Measurements from ENCODE around the gene AGBL2. TPM values are rescaled to one million over a fixed set of nuclear protein-coding genes. Genes with fewer than 3 reads are reported as not detected.
"Not testable (repeated sequence)": the region's sequence is repeated elsewhere in the genome, so short reads cannot be mapped to it uniquely, and the experiment has no call there.

Gene AGBL2
- total RNA-seq, 1 donor from 2014 or later, result 1.4 TPM

- Mint-ChIP-seq H3K9me3 (ENCODE audit: unreplicated experiment) (no peaks in the 10 kb centered on the region), H3K4me1 (ENCODE audit: low read depth, unreplicated experiment) (peaks cover 8% of the 10 kb centered on the region), H3K4me3 (ENCODE audit: unreplicated experiment) (no peak overlapping the region), H3K36me3 (ENCODE audit: low read depth, unreplicated experiment) (peaks cover 2% of the 10 kb centered on the region), H3K27me3 (ENCODE audit: low read depth, unreplicated experiment) (no peaks in the 10 kb centered on the region), H3K27ac (ENCODE audit: unreplicated experiment) (no peak overlapping the region)
- Histone ChIP-seq H2AFZ (ENCODE audit: low read depth, low read length) (no peak overlapping the region), H4K20me1 (ENCODE audit: insufficient read depth, low read length) (peaks cover 3% of the 10 kb centered on the region), H3K4me3 (ENCODE audit: insufficient read depth, low read depth, low read length) (no peak overlapping the region), H3K4me2 (ENCODE audit: low read length) (no peak overlapping the region), H3K27ac (ENCODE audit: low read depth, low read length) (no peak overlapping the region), H3K9me3 (ENCODE audit: insufficient read depth, low read depth, low read length) (no peaks in the 10 kb centered on the region), H3K79me2 (ENCODE audit: insufficient read depth, low read length) (peaks cover 19% of the 10 kb centered on the region), H3K4me1 (ENCODE audit: insufficient read depth, low read length) (peaks cover 8% of the 10 kb centered on the region), H3K9ac (ENCODE audit: low read length) (no peak overlapping the region), H3K36me3 (ENCODE audit: insufficient read depth, low read length) (no peaks in the 10 kb centered on the region), H3K27me3 (ENCODE audit: insufficient read depth, low read length) (no peaks in the 10 kb centered on the region)
- FAIRE-seq (no peak), DNase-seq (ENCODE audit: low read depth) (no peak)
- no peak for TF ChIP-seq CTCF (IDR thresholded peaks at IDR 0.05; ENCODE audit: insufficient read depth, low read depth, low read length)
- TF ChIP-seq EZH2 (IDR thresholded peaks at IDR 0.05; ENCODE audit: insufficient read depth, low read length), result no peak
Measured at GRCh38 chr11:47645500-47645899, 69.7 kb downstream of the AGBL2 start.

DNA sequence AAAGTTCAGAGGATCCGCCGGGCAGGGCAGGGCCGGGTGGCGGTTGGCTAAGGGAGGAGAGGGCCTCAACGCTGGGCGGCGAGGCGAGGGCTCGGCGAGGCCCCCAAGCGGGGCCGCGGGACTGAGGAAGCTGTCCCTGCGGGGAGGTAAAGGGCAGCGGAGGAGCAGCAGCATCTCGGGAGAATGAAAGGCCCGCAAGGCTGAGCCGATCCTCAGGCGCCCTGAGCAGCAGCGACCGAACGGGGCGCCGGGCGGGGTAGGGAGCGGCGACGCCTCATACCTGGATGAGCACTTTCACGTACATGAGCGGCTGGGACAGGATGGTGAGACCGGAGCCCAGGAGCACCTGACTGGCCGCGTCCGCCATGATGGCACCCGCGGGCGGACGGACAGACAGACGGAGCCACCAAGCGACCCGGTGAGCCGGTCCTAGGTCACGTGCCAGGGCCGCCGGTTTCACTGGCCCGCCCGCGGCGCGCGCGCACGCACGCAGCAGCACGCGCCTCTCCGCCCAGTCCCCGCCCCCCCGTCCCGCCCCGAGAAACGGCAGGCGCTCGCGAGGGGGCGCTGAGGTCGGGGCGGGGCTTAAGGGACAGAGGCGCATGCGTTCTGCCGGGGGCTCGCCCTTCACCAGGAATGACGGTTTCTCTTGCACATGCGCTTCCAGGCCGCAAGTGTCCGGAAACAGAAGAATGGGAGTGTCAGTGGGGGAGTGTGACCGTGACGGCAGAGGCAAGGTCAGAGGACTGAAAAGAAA is 72.9 kb downstream of the AGBL2 start, which contains the start of gene MTCH2:
Gene MTCH2, minus strand, starts transcription at position 461 of the 757 bp plus-strand sequence. Its CDS starts 94 bp downstream, at position 367.
- DNase-seq (ENCODE audit: low read depth) (peak; percentile 93), FAIRE-seq (no peak)
- Histone ChIP-seq H3K4me3 (ENCODE audit: insufficient read depth, low read depth, low read length) (peak within 1 kb of the TSS; percentile 69), H3K36me3 (ENCODE audit: insufficient read depth, low read length) (peaks cover 11% of the 10 kb centered on the region), H3K9ac (ENCODE audit: low read length) (peak within 1 kb of the TSS; percentile 98), H3K27me3 (ENCODE audit: insufficient read depth, low read length) (no peaks in the 10 kb centered on the region), H3K4me2 (ENCODE audit: low read length) (peak within 1 kb of the TSS; percentile 85), H3K27ac (ENCODE audit: low read depth, low read length) (peak within 1 kb of the TSS; percentile 90), H3K9me3 (ENCODE audit: insufficient read depth, low read depth, low read length) (no peaks in the 10 kb centered on the region), H4K20me1 (ENCODE audit: insufficient read depth, low read length) (peaks cover 9% of the 10 kb centered on the region), H3K79me2 (ENCODE audit: insufficient read depth, low read length) (peaks cover 39% of the 10 kb centered on the region), H3K4me1 (ENCODE audit: insufficient read depth, low read length) (peaks cover 8% of the 10 kb centered on the region), H2AFZ (ENCODE audit: low read depth, low read length) (peak within 1 kb of the TSS; percentile 99)
- H3K27ac Mint-ChIP-seq (ENCODE audit: unreplicated experiment), result peak within 1 kb of the TSS; percentile 63
- H3K9me3 Mint-ChIP-seq (ENCODE audit: unreplicated experiment), result no peaks in the 10 kb centered on the region
- H3K4me3 Mint-ChIP-seq (ENCODE audit: unreplicated experiment), result peak within 1 kb of the TSS; percentile 97
- H3K36me3 Mint-ChIP-seq (ENCODE audit: low read depth, unreplicated experiment), result peaks cover 6% of the 10 kb centered on the region
- TF ChIP-seq EZH2 (IDR thresholded peaks at IDR 0.05; ENCODE audit: insufficient read depth, low read length) (no peak), CTCF (IDR thresholded peaks at IDR 0.05; ENCODE audit: insufficient read depth, low read depth, low read length) (no peak)
- H3K27me3 Mint-ChIP-seq (ENCODE audit: low read depth, unreplicated experiment), result no peaks in the 10 kb centered on the region
- H3K4me1 Mint-ChIP-seq (ENCODE audit: low read depth, unreplicated experiment), result peaks cover 8% of the 10 kb centered on the region

- peak overlapping the region; percentile 98 for H3K9ac ChIP-seq (ENCODE audit: low read length)
- H3K4me3 ChIP-seq (ENCODE audit: insufficient read depth, low read depth, low read length), result peak overlapping the region; percentile 69
- TF ChIP-seq EZH2 (IDR thresholded peaks at IDR 0.05; ENCODE audit: insufficient read depth, low read length), result no peak
- no peak for TF ChIP-seq CTCF (IDR thresholded peaks at IDR 0.05; ENCODE audit: insufficient read depth, low read depth, low read length)
- Mint-ChIP-seq H3K4me3 (ENCODE audit: unreplicated experiment) (peak overlapping the region; percentile 97), H3K27ac (ENCODE audit: unreplicated experiment) (peak overlapping the region; percentile 53), H3K27me3 (ENCODE audit: low read depth, unreplicated experiment) (no peaks in the 10 kb centered on the region), H3K36me3 (ENCODE audit: low read depth, unreplicated experiment) (peaks cover 6% of the 10 kb centered on the region), H3K4me1 (ENCODE audit: low read depth, unreplicated experiment) (peaks cover 8% of the 10 kb centered on the region), H3K9me3 (ENCODE audit: unreplicated experiment) (no peaks in the 10 kb centered on the region)
- peaks cover 9% of the 10 kb centered on the region for H4K20me1 ChIP-seq (ENCODE audit: insufficient read depth, low read length)
- peaks cover 8% of the 10 kb centered on the region for H3K4me1 ChIP-seq (ENCODE audit: insufficient read depth, low read length)
- peak overlapping the region; percentile 99 for H2AFZ ChIP-seq (ENCODE audit: low read depth, low read length)
- peaks cover 11% of the 10 kb centered on the region for H3K36me3 ChIP-seq (ENCODE audit: insufficient read depth, low read length)
- FAIRE-seq, result no peak
- DNase-seq (ENCODE audit: low read depth), result no peak
- peak overlapping the region; percentile 90 for H3K27ac ChIP-seq (ENCODE audit: low read depth, low read length)
- H3K79me2 ChIP-seq (ENCODE audit: insufficient read depth, low read length), result peaks cover 39% of the 10 kb centered on the region
- no peaks in the 10 kb centered on the region for H3K27me3 ChIP-seq (ENCODE audit: insufficient read depth, low read length)
- H3K9me3 ChIP-seq (ENCODE audit: insufficient read depth, low read depth, low read length), result no peaks in the 10 kb centered on the region
- H3K4me2 ChIP-seq (ENCODE audit: low read length), result peak overlapping the region; percentile 85
Measured at GRCh38 chr11:47641600-47642098, 73.5 kb downstream of the AGBL2 start.

DNA sequence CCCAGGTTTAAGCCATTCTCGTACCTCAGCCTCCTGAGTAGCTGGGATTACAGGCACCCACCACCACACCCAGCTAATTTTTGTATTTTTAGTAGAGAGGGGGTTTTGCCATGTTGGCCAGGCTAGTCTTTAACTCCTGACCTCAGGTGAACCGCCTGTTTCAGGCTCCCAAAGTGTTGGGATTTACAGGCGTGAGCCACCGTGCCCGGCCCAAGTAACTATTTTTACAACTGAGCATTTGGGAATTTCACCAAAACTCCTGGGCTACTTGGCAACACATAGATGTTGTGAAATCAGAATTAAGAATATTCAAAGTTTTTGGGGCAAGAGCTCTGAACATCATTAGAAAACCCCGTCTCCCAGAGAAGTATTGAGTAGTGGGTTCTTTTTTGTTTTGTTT is 74.7 kb downstream of the AGBL2 start:
- FAIRE-seq; DNase-seq (ENCODE audit: low read depth); H3K9me3 ChIP-seq (ENCODE audit: insufficient read depth, low read depth, low read length); H3K4me1 Mint-ChIP-seq (ENCODE audit: low read depth, unreplicated experiment); H3K36me3 Mint-ChIP-seq (ENCODE audit: low read depth, unreplicated experiment); H3K9me3 Mint-ChIP-seq (ENCODE audit: unreplicated experiment); H3K9ac ChIP-seq (ENCODE audit: low read length); H3K4me3 ChIP-seq (ENCODE audit: insufficient read depth, low read depth, low read length); H4K20me1 ChIP-seq (ENCODE audit: insufficient read depth, low read length); H3K27ac ChIP-seq (ENCODE audit: low read depth, low read length); H2AFZ ChIP-seq (ENCODE audit: low read depth, low read length); H3K27me3 ChIP-seq (ENCODE audit: insufficient read depth, low read length); H3K4me1 ChIP-seq (ENCODE audit: insufficient read depth, low read length); H3K27me3 Mint-ChIP-seq (ENCODE audit: low read depth, unreplicated experiment); H3K27ac Mint-ChIP-seq (ENCODE audit: unreplicated experiment): not testable (repeated sequence)
- H3K4me3 Mint-ChIP-seq (ENCODE audit: unreplicated experiment), result peak overlapping the region; percentile 97
- Histone ChIP-seq H3K79me2 (ENCODE audit: insufficient read depth, low read length) (peaks cover 39% of the 10 kb centered on the region), H3K4me2 (ENCODE audit: low read length) (peak overlapping the region; percentile 85), H3K36me3 (ENCODE audit: insufficient read depth, low read length) (peaks cover 11% of the 10 kb centered on the region)

Data from astrocyte (in vitro differentiated cells and primary cell).